HG03064 (cell line): ENCODE measurements around the gene CCBE1.

Source experiments
- ATAC-seq: cut with Tn5 transposase; IDR thresholded peaks from one replicate; pipeline ENCODE4 v1.9.1; 2021; ENCODE audit warnings: low read depth; ENCODE audit not compliant: unreplicated experiment

The CCBE1 gene

DNA sequence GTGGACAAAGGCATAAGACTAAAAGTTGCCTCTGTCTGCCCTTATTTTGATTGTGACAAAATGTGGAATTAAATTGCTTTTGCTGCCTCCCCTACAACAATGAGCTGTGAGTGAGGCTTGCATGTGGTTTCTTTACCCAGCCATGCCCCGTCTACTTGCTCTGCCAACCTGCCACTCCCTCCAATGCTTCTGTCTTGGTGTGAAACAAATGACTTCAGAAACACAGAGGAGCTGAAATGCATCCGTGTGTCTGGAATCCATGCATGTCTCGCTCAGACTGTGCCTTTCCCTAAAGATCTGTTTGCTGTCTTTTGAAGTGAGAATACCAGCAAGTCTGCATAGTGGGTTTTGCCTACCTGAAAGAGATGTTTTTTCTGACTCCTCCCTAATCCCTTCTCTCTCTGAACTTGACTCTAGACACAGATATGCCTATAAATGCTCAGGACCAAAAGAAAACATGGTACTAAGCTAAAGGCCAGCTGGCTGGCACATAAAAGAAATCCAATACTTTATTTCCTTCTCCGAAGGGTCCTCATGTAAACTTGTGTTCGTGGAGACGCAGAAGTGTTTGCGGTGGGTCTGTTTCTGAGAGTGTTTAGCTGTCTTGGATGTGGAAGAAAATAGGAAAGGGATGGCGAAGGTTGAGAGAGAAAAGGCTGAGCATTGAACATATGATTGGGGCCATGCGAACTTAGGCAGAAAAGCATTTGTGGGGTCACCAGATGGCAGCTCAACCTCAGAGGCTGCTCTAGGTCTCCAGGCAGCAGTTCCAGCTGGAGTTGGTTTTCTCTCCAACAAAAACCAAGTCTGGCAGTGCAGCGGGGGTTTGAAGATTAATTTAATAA, 120.5 kb downstream of the CCBE1 start:
- ATAC-seq = no peak

DNA sequence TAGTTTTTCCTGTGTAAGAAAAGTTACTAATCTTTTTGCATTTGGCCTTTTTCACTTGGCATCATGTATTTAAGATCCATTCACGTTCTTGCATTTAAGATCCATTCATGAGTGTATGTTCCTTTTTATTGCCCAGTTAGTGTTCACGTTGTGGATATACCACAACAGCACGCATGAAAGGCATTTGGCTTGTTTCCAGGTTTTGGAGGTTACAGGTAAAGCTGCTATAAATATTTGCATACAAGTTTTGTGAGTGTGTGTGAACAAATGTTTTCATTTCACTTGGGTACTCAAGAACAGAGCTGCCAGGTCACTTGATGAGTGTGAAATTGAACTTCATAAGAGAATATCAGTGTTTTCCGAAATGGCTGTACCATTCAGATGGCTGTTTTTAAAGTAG, 121.2 kb downstream of the CCBE1 start:
- ATAC-seq = no peak

DNA sequence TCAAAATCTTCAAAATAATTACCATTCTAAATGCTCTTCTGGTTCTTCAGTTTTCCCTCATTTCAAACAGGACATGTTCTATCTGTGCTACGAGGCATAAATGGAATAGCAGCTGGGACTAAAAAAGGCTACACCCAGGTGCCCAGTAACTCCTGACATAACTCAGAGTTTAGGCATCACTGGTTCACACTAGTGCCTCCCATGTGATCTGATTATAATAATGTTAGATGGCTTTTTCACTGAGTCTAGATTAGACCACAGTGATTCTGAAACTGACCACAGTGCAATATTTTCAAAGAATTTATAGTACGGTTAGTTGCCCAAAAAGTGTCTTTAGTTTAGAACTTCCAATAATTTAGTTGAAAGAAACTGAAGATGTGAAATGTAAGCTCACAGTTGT, 123.3 kb downstream of the CCBE1 start:
- ATAC-seq = no peak

DNA sequence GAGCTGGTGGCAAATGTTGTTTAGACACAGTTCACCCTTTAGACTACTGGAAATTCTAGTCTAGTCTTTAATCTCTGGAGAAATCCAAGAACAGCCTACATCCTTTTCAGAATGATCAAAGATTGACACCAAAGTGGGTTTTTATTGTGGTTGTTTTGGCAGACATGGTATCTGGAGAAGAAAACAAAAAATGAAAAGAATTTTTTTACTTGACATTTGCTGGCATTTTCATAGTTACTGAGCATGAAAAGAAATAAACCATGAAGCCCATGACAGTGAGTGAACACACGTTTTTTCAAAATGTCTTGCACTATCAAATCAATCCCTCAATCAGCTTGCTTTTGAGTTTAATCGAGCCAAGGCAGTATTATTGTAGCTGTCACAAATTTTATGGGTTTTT, 125.3 kb downstream of the CCBE1 start:
- no peak for ATAC-seq

DNA sequence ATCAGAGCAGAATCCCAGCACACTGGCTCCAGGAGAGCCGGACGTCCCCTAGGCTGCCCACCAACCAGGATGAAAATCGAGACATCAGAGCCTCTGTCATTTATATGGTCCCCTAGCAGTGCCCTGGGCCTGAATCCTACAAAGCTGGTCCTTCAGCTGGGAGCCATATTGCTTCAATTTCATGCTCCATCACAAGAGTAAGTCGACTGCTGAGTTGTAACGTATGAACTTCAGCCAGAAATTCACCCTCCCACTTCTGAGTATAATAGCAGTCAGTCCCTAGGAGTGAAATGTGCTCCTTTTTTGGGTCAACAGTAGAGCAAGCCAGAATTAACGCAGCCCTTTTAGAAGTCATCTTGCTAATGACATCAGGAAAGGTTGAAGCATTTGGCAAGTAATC, 126.4 kb downstream of the CCBE1 start:
- ATAC-seq = no peak

DNA sequence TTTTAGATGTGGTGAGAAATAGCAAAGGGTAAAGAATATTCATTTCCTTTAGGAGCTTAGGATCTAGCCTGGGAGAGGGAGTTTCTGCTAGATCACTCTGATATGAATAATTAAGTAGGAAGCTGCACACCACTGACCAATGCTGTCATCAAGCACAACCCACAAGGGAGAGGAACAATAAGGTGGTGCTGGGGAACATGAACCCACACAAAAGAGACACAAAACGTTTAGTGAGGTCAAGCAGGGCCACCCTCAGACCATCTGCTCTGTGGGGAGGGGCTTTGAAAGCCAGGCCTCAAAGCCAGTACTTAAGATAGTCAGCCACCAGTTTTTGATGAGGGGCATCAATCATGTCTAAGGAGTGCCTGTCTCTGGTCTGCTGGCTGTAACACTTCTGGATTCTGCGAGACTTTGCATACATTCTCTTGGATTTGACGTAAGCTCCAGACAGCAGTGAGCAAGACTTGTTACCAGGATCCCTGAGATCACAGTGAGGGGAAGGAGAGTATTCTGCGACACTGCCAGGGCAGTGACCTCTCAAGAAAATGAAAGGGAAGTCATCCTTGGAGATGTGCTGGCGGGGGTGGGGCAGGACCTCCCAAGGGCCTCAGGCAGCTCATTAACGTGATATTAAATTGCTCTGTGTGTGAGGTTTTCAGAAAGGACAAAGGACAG, 127.0 kb downstream of the CCBE1 start:
- ATAC-seq = no peak

DNA sequence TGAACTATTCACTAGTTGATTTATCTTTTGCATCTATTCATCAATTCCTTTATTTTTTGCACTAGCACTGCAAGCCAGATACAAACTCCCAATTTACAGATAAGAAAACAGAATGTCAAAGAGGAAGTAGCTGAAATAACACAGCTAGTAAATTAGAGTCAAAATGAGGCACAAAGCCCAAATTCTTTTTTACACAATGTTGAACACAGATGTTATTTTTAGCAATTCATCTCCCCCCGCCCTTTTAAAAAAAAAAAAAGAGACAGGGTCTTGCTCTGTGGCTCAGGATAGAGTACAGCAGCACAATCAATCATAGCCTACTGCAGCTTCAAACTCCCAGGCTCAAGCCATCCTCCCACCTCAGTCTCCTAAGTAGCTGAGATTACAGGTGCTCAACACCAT, 127.8 kb downstream of the CCBE1 start:
- no peak for ATAC-seq

DNA sequence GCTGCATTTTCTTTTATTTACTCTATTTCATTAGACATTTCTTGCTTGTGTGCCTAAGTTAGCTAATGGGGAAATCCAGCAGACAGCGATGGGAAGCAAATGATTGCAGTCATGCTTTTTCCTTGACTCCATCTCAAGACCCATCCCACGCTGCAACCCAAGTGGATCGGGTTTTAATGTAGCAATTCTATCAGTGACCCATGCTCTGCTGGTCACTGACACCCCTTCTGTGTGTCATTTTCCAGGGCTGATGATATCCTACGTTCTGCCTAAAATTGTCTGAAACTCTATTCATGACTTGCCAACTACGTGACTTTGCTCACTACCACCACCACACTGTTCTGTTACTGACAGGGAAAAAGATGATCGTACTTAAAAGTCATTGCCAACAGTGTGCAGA, 129.8 kb downstream of the CCBE1 start:
- no peak for ATAC-seq

DNA sequence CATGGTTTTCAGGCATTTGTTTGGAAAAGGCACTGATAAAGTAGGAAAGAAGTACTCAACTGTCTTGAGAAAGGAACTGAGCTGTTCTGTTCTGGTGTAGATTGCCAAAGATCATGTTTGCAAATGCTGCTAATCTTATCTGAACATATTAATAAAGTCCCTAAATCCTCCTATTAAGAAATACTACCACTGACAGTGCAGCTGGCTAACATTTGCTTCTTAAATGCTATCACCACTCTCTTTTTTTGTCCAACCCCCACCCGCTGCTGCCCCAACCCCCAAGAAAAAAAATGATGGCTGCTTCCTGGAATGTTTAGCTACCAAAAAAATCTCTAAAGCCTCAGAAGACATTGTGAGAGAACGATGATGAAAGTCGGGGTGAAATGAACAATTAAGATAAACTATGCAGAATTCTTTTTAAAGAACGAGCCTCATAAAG, 130.7 kb downstream of the CCBE1 start:
- ATAC-seq = no peak

DNA sequence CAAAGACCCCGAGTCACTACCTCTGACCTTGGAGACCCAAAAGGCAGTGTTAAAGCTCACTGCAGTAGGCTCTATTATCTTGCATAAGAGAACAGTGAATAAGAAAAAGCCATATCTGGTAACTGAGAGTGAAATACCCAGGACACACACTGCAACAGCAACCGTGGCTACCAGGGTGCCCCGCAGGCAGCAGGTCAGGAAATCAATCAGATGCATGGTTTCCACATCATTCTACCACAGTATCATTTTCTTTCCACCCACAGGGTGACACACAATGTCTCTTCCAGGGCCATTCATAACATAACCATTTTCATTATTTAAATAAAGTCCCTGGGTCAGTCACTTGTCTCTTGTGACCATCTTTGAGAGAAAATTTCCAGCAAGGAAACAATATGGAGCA, 131.3 kb downstream of the CCBE1 start:
- no peak for ATAC-seq

DNA sequence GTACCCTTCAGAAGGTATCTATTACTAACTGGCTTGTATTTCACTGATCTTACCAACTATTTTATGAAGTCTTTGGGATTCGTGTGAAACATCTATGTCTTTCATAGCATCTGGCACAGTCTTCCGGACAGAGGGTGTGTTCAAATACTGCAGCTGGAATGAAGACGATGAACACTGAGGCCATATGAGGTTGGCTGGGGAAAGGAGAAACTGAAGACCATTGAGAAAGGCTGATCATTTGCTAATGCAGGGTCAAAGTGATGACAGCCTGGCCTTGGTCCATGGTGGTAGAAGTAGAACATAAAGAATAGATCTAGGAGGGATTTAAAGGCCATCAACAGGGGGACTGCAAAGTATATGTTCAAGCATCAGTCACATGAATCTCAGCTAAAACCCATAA, 132.7 kb downstream of the CCBE1 start:
- no peak for ATAC-seq

DNA sequence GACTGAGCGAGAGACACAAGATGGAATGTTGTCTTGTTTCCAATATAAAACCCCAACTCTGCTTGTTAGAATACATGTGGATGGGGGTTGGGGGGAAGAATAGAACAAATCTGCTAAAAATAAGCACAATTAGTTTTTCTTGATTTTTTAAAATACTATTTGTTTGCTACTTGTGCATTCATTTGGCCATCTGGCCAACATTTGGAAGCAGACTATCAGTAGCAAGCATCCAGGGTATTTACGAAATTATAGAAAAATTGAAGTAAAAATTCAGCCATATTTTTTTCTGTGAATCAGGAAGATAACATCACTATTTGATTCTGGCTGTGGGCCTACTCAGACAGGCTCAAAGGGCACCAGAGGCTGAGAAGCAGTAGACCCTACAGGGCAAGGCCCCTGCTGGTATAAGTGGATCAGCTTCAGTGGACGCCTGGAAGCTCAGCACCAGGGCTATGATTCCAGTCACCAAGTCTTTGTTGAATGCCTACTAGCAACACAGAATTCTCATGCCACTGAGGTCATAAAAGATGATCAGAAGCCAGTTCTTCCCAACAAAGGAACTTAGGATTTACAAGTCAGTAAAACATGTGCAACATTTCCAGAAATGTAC, 133.9 kb downstream of the CCBE1 start:
- no peak for ATAC-seq

DNA sequence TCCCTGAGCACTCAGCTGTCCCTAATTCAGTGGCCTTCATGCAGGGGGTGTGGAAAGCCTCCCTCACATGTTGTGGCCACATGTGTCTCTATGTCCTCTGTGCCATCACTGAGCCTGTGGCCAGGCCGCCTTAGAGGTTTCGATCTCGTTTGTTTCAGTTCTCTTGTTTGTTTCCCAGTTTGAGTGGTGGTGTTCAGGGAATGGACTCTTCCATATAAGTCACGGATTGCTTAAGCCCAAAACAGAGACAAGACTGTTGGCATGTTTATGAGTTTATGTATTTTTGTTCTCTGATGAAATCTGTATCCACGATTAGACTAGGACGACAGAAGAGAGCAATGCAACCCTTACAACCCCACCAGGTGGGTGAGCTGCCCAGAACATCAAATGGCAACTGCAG, 134.5 kb downstream of the CCBE1 start:
- no peak for ATAC-seq

DNA sequence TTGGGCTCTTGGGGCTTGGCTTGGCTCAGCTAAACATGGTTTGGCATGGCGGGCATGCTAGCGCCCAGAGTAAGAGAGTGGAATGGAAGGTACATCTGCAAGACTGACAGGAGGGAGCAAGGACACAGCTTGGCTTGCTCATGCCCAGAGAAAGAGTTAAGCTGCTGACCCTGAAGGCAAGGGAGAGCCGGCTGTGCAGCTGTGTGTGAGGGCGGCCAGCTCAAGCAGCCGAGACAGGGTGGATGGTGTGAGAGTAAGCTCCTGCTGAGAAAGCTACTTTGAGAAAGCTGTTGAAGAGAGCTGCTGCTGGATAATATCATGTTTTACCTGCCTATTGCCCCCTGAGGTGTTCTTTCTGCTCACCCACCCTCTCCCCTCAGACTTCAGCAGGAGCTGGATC, 135.6 kb downstream of the CCBE1 start:
- no peak for ATAC-seq

DNA sequence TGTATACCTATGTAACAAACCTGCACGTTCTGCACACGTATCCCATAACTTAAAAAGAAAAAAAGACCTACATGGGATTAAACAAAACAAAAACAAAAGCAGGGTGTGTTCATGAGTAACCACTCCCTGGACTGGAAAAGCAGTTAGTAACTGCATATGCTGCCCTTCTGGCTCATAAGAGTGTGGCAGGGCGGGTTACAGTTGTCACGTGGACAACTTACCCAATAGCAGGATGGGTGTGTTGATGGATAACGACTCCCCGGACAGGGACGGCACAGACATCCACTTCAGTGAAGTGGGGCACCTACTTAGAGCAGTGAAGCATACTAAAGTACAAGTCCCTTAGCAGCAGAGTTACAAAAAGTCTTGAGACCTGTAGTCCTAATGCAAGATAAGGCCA, 136.7 kb downstream of the CCBE1 start:
- no peak for ATAC-seq

DNA sequence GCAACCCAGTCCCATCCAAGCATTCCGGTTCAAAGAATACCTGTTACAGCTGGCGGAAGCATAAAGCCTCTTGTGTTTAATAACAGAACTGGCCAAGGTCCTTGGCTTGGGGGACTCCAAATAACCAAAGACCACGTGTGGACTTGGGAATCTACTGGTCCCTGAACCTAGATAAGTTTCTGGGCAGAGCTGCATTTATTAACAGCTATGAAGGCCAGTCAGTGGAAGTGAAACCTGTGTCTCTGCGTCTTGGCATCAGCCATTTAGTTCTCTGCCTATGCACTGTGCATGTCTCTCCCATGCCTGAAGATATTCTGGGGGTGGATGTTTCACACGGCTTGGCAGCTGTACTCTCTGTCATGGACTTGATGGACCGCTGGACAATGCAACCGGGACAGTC, 137.7 kb downstream of the CCBE1 start:
- no peak for ATAC-seq

DNA sequence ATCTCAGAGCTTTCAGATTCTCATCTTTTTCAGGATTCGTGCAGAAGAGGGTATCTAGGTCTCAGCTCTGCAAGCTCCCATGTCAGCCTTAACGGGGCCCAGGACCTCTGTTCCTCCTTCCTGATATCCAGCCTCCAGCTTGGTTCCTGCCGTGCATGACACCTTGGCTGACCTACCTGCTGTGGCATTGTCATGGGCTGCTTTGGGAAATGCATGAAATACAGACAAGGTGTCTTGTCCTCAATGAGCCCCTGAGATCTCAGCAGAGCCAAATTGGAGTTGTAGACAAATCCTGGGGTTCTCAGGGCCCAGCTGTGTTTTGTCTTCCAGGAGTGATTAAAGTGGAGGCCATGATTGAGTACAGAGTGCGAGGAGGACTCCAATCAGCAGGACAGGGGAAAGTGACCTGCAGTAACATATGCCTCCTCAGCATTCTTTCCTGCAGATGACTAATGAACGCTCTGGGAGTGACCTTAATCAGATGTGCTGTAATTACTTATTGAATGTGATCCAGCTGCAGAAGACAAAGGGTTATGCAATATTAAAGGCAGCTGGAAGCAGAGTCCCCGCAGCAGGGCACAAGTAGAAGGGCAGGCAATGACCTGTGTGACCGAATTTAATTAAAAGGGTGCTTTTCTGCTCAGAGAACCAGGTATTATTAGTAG, 141.1 kb downstream of the CCBE1 start:
- ATAC-seq = no peak

DNA sequence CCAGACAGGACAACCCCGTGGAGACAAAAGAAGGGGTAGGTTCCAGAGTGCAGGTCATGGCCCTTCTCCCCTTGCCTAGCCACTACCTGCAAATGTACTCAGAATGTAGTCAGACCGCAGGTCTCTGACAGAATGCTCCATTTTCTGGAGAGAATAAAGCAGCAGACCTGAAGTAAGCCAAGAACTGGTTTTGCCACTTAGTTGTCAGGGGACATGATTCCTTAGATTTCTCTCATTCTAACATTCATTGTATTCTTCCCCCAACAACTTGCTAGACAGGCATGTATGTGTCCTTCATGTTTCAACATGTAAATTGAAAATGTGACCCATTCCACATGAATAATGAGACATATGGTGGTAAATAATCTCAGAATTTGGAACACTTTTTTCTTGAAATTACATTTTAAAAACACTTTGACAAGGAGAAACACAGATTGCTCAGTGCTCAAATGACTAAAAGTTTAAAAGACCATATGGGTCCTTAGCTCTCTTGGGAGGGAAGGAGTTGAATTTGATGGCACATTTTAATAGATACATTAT, 142.4 kb downstream of the CCBE1 start:
- no peak for ATAC-seq

DNA sequence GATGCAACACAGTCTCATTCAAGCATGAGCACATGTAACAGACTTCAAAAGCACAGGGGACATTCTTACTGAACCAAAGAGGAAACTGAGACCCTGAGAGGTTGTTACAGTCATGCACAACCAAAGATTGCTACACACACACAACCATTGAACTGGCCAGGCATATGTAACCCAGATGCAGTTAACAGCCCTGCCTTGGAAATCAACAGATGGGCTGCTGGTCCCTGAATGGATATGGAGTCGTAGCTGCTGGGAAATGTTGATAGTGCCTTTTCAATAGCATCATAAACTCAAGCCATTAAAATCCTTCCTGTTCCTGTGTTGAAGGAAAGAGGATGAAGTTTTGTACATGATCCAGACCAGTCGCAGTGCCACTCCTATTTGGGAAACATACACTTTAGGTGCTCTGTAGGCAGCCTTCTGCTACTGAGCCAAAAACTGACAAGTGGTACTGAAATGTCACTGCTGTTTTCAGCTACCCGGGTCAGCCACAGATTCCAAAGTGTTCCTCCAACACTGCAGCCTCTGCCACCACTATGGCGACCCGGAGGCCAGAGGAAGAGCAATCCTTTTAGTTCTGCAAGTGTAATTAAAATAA, 143.9 kb downstream of the CCBE1 start:
- ATAC-seq = no peak

DNA sequence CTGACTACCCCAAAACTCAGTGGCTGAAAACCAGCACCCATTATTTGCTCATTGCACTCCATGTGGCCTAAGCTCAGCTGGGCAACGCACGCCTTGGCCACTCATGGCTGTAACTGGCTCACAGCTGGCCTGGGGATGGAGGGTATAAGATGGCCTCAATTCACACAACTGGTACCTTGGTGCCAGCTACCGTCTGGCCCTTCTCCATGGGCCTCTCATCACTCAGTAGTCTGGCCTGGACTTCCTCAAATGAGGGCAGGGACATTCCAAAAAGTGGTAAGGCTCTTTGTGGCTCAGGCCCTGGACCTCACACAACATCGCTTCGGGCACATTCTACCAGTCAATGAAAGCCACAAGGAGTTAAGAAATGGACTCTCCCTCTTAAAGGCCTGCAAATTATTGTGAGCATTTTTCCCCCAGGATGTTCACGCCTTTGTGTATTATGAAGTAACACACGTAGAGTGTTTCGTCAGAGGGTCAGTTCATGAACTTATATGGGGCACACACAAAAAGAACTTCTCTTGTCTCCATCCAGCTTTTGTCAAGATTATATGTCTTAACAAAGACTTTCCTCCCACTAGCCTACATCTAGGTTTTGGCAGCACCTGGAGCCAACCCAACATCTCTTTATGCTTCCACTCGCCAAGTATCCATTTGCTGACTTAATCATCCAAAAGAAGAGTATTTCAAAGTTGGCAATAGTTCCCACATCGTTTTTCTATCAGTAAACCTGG, 145.2 kb downstream of the CCBE1 start:
- no peak for ATAC-seq
